NT2/D1 (cell line): ENCODE measurements around the gene CCDC116.

ENCODE experiments used
- SUZ12 ChIP-seq: IDR thresholded peaks from 2 replicates; pipeline ENCODE4 v1.6.1; 2011; ENCODE audit not compliant: insufficient read length, insufficient read depth; ENCODE audit errors: extremely low read depth
- YY1 ChIP-seq: IDR thresholded peaks from 2 replicates; pipeline ENCODE4 v1.6.1; 2011; ENCODE audit not compliant: insufficient read length, insufficient read depth

- TF ChIP-seq SUZ12 (no peak), YY1 (no peak)
Measured at GRCh38 chr22:21677606-21678443, 45.3 kb downstream of the CCDC116 start.
